ENCODE measurements around the gene ANKRD33B. TPM values are rescaled to one million over a fixed set of nuclear protein-coding genes. Genes with fewer than 3 reads are reported as not detected.

ANKRD33B gene
- total RNA-seq, 6 experiments from 2014 or later, result 6.3 to 13.2 (median 11.9) TPM

DNA sequence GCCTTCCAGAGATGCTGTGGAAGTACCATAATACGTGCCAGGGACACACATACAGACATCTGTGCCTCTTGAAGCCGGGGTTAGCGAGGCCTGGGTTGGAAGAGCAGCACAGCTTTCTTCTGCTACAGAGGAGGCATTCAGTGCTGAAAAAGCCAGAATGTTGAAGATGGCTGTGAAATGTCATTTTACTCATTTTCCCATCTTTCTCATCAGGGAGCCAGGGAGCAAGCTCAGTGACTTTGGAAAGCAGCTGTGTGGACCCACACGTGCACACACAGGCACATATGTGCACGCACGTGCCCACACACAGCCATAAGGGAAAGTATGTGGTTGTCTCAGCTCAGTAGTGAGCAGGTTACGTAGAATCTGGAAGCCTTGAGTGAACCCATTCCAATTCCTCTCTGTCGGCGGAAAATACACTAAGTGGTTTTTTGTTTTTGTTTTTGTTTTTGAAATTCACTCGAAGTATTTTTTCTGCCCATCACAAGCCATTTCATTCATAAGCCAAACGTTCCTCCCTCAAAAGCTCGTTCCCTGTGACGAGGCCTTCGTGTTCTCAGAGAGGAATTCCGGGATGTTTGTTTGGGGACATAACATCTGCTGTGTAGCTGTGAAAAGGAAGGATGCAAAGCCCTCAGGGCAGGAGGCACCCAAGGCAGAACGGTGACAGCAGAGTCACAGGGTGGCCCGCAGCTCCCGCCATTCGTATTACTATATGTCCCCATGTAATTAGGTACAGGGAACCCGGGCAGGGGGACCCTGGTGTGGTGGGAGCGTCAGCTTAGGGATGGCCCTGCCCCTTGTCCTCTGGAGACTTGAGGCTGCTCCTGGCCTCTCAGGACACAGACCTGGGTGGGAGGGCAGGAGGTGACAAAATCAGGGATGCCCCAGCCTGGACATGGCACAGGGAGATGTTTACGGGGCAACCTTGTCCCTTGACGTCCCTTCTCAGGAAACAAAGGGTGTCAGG is 29.0 kb upstream of the ANKRD33B start:
- H3K27ac Mint-ChIP-seq, result no peak overlapping the region
- no peak for DNase-seq
- TF ChIP-seq, protein P1, sequence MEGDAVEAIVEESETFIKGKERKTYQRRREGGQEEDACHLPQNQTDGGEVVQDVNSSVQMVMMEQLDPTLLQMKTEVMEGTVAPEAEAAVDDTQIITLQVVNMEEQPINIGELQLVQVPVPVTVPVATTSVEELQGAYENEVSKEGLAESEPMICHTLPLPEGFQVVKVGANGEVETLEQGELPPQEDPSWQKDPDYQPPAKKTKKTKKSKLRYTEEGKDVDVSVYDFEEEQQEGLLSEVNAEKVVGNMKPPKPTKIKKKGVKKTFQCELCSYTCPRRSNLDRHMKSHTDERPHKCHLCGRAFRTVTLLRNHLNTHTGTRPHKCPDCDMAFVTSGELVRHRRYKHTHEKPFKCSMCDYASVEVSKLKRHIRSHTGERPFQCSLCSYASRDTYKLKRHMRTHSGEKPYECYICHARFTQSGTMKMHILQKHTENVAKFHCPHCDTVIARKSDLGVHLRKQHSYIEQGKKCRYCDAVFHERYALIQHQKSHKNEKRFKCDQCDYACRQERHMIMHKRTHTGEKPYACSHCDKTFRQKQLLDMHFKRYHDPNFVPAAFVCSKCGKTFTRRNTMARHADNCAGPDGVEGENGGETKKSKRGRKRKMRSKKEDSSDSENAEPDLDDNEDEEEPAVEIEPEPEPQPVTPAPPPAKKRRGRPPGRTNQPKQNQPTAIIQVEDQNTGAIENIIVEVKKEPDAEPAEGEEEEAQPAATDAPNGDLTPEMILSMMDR (IDR thresholded peaks at IDR 0.05), result no peak
- no peaks in the 10 kb centered on the region; the same call in 1 of the 2 replicates for H3K36me3 Mint-ChIP-seq (ENCODE audit: low read depth)
- H3K4me3 Mint-ChIP-seq, result no peak overlapping the region; the same call in 1 of the 2 replicates
- H3K27me3 Mint-ChIP-seq (ENCODE audit: insufficient read depth), result peaks cover 8% of the 10 kb centered on the region
- no peaks in the 10 kb centered on the region for H3K9me3 Mint-ChIP-seq
- H3K4me1 Mint-ChIP-seq (ENCODE audit: low read depth), result peaks cover 43% of the 10 kb centered on the region

DNA sequence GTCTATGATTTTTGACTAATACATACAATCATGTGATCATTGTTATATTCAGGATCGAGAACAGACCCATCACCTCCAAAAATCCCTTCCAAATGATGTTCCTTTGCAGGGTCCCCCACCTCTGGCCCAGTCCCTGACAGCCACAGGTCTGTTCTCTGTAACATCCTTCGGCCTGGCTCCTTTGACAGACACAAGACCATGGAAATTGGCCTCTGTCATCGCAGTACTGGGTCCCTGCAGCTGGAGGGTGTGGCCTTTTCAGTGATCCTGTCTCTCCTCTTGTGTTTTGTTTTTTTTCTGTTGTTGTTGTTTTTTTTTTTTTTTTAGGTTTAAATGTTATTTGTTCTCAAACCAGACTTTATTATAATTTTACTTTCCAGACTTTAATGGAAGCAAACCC is 27.4 kb upstream of the ANKRD33B start:
- H3K27me3 Mint-ChIP-seq (ENCODE audit: insufficient read depth), result peaks cover 10% of the 10 kb centered on the region
- H3K36me3 Mint-ChIP-seq (ENCODE audit: low read depth), result no peaks in the 10 kb centered on the region; the same call in 1 of the 2 replicates
- H3K4me3 Mint-ChIP-seq, result no peak overlapping the region
- no peaks in the 10 kb centered on the region for H3K9me3 Mint-ChIP-seq
- no peak for DNase-seq
- peaks cover 49% of the 10 kb centered on the region for H3K4me1 Mint-ChIP-seq (ENCODE audit: low read depth)
- no peak overlapping the region for H3K27ac Mint-ChIP-seq
- TF ChIP-seq, protein P1 (IDR thresholded peaks at IDR 0.05), result no peak

DNA sequence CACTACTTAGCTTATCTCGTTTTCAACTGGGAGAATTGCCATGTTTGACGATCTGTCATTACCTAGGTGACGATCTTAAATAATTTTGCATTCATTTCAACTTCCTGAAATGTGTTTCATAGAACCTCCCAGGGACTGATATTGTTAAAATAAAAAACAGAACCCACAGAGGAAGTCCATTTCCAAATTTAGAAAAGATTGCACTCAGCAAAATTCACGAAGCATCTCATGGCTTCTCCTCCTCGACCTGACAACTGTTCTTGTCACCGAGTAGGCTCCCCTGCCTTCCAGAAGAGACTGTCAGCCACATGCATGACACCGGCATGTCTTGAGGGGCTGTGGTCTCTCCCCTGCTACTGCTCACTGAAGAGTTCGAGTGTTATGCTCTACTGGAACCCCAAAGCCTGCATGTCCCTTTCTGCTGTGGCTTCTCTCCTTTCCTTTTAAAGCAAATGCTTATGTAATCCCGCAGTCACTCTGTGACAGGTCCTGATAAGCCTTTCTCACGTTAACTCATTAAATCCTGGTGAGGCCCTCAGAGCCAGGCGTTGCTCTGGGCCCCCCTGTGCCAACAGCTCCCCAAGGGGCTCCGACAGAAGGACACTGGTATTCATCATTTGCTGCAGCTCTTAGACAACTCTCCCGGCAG is 26.8 kb upstream of the ANKRD33B start:
- TF ChIP-seq, protein P1 (IDR thresholded peaks at IDR 0.05), result no peak
- no peak for DNase-seq
- no peaks in the 10 kb centered on the region for H3K9me3 Mint-ChIP-seq
- no peak overlapping the region for H3K4me3 Mint-ChIP-seq
- no peak overlapping the region for H3K27ac Mint-ChIP-seq
- H3K36me3 Mint-ChIP-seq (ENCODE audit: low read depth), result no peaks in the 10 kb centered on the region
- peaks cover 10% of the 10 kb centered on the region for H3K27me3 Mint-ChIP-seq (ENCODE audit: insufficient read depth)
- peaks cover 49% of the 10 kb centered on the region for H3K4me1 Mint-ChIP-seq (ENCODE audit: low read depth)

DNA sequence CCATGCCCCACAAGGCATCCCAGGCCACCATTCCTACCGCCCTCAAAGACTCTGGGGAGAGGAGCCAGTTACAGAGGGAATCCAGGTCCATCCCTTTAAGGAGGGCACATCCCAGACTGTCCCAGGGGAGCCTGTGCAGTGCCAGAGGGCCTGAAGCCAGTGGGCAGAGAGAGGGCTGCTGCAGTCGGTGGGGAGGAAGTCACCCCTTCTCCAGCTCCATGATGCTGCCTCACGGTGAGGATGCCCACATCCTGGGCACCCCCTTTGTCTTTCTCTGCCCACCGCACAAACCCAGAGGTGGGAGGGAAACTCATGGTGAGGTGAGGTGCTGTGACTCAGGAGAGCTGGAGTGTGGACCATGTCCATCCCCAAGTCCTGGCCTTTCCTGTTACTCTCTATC is 26.2 kb upstream of the ANKRD33B start:
- Mint-ChIP-seq H3K4me1 (ENCODE audit: low read depth) (peaks cover 49% of the 10 kb centered on the region), H3K9me3 (no peaks in the 10 kb centered on the region), H3K27ac (no peak overlapping the region), H3K27me3 (ENCODE audit: insufficient read depth) (peaks cover 8% of the 10 kb centered on the region), H3K36me3 (ENCODE audit: low read depth) (no peaks in the 10 kb centered on the region), H3K4me3 (no peak overlapping the region)
- no peak for DNase-seq
- TF ChIP-seq, protein P1 (IDR thresholded peaks at IDR 0.05), result no peak

DNA sequence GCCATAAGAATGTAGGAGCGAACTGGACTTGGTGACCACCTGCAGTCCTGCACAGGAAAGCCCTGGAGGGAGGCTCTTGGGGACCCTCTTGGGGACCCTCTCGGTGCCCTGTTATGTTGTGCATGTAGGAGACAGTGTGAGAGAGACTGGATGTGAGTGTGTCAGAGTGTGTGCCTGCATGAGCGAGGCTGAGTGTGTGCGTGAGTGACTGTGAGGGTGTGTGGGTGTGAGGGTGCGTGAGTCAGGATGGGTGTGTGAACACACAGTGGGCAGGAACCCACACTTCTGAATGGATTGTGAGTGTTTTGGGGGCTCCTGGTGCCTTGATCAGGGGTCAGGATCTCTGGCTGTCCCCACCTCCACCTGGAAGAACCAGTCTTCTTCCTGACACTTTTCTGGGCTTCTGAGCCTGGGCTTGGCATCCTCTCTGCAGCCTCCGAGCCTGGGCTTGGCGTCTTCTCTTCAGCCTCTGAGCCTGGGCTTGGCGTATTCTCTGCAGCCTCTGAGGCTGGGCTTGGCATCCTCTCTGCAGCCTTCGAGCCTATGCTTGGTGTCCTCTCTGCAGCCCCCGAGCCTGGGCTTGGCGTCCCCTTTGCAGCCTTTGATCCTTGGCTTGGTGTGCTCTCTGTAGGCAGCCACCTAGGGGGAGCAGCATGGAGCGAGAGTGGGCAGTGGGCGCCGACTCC is 25.6 kb upstream of the ANKRD33B start:
- H3K4me3 Mint-ChIP-seq, result no peak overlapping the region
- DNase-seq, result no peak
- H3K9me3 Mint-ChIP-seq, result no peaks in the 10 kb centered on the region
- H3K36me3 Mint-ChIP-seq (ENCODE audit: low read depth), result no peaks in the 10 kb centered on the region
- peaks cover 51% of the 10 kb centered on the region for H3K4me1 Mint-ChIP-seq (ENCODE audit: low read depth)
- peaks cover 4% of the 10 kb centered on the region for H3K27me3 Mint-ChIP-seq (ENCODE audit: insufficient read depth)
- H3K27ac Mint-ChIP-seq, result no peak overlapping the region; the same call in 1 of the 2 replicates
- TF ChIP-seq, protein P1 (IDR thresholded peaks at IDR 0.05), result no peak

Measured in HFFc6 (cell line).